ENCODE measurements around the gene PRKRIP1.
A peak's percentile ranks its signal among the peaks of the same experiment; 100 is the strongest.
"Not testable (repeated sequence)": the region's sequence is repeated elsewhere in the genome, so short reads cannot be mapped to it uniquely, and the experiment has no call there.

The PRKRIP1 gene

GRCh38 chr7:102431617-102432298 is 35.6 kb downstream of the PRKRIP1 start:
- DNase-seq (ENCODE audit: low spot score) = peak; percentile 35

- no peak for DNase-seq (ENCODE audit: low spot score)
These were observed 36.5 kb downstream of the PRKRIP1 start for GRCh38 chr7:102432442-102433218.

GRCh38 chr7:102433219-102434038 is 37.3 kb downstream of the PRKRIP1 start, which contains the start of gene ORAI2:
Gene ORAI2 (plus strand): TSS chr7:102433575. CDS start chr7:102438957, 5,382 bp downstream.
- DNase-seq (ENCODE audit: low spot score) = peak; percentile 60

- DNase-seq (ENCODE audit: low spot score) = no peak
These were observed 37.9 kb downstream of the PRKRIP1 start for GRCh38 chr7:102434039-102434486.

- no peak for DNase-seq (ENCODE audit: low spot score)
These were observed 40.0 kb downstream of the PRKRIP1 start for GRCh38 chr7:102436118-102436517.

GRCh38 chr7:102439963-102440795 is 44.0 kb downstream of the PRKRIP1 start:
- no peak for DNase-seq (ENCODE audit: low spot score)

GRCh38 chr7:102444961-102445673 is 49.0 kb downstream of the PRKRIP1 start:
- no peak for DNase-seq (ENCODE audit: low spot score)

GRCh38 chr7:102445674-102446071 is 49.5 kb downstream of the PRKRIP1 start:
- DNase-seq (ENCODE audit: low spot score) = no peak

GRCh38 chr7:102446387-102447156 is 50.4 kb downstream of the PRKRIP1 start:
- DNase-seq (ENCODE audit: low spot score) = no peak

GRCh38 chr7:102447311-102447710 is 51.1 kb downstream of the PRKRIP1 start:
- no peak for DNase-seq (ENCODE audit: low spot score)

GRCh38 chr7:102449136-102449535 is 53.0 kb downstream of the PRKRIP1 start:
- no peak for DNase-seq (ENCODE audit: low spot score)

- no peak for DNase-seq (ENCODE audit: low spot score)
These were observed 54.1 kb downstream of the PRKRIP1 start for GRCh38 chr7:102450242-102450641.

- DNase-seq (ENCODE audit: low spot score) = no peak
These were observed 55.4 kb downstream of the PRKRIP1 start for GRCh38 chr7:102451371-102452054.

- DNase-seq (ENCODE audit: low spot score) = no peak
These were observed 56.3 kb downstream of the PRKRIP1 start for GRCh38 chr7:102452451-102452850.

GRCh38 chr7:102453319-102453718 is 57.2 kb downstream of the PRKRIP1 start:
- no peak for DNase-seq (ENCODE audit: low spot score)

- DNase-seq (ENCODE audit: low spot score) = no peak
These were observed 58.3 kb downstream of the PRKRIP1 start for GRCh38 chr7:102454468-102454867.

GRCh38 chr7:102454932-102455331 is 58.8 kb downstream of the PRKRIP1 start:
- DNase-seq (ENCODE audit: low spot score) = not testable (repeated sequence)

GRCh38 chr7:102455596-102455995 is 59.4 kb downstream of the PRKRIP1 start:
- DNase-seq (ENCODE audit: low spot score) = no peak

- no peak for DNase-seq (ENCODE audit: low spot score)
These were observed 60.2 kb downstream of the PRKRIP1 start for GRCh38 chr7:102456327-102456726.

Measured in pons (tissue), 1 donor.